Anterior cingulate cortex (tissue), 58 donors: Measurements from ENCODE around the gene MEOX1.

Experiments used
- DNase-seq, 58 donors: peaks; one replicate each; lab custom pipeline; 2025; lab: John Stamatoyannopoulos, UW

The MEOX1 gene

DNA sequence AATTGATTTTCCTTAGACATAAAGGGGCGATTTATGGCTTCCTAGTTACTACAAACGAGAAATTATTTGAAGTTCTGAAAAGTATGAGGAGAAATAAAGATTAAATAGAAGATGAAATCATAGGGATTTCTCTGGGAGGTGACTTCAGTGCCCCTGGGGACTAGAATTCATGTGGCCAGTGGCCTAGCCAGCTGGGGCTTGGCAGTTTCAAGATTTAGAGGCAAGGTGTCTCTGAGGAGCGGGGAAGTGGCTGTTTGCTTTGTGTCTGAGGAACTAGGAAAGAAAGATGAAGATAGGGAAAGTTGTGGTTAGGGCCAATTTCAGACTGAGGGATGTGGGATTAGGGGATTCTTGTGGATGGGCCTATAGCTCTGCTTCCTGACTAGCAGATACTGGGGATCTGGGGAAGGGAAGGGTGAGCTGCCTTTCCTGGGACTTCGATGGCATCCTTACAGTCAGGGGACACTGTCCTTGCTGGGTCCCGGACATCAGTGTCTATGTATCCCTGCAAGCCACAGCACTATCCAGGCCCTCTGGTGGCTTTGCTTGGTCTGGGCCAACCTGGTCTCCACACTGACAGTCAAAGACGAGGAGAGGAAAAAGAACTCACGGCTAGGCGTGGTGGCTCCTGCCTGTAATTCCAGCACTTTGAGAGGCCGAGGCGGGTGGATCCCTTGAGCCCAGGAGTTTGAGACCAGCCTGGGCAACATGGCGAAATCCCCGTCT is 22.4 kb upstream of the MEOX1 start:
- DNase-seq = no peak

DNA sequence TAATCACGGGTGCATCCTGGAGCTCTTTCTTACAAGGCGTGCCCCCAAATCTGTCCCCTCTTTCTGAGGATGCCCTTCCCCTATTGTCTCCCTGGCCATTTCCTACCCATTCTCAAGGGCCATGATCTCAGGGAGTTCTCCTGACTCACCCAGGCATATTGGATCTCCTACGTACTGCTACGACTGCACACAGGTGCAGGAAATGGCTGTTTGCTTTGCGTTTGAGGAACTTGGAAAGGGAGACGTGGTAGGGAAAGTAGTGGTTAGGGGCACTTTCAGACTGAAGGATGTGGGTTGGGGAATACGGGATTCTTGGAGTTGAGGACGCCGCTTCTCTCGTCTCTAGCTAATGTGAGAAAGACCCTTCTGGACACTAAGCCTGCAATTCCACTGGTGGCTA is 18.7 kb upstream of the MEOX1 start:
- DNase-seq = no peak

DNA sequence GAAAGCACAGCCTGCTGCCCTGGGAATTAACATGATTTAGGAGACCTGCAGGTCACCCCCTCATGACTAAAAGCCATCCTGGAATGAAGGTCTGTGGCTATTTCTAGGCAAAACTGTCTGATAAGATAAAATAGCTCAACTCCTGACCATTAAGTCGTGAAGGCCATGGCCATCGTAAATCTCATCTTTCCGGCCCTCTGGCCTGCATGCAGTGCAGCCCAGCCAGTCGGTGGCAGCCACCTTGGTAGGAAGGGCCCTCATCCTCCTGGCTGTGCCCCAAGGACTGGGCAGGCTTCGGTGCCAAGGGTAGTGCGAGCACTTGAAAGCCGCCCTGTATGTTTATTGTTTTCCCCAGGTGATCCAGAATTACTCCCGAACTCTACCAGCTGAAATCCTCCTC is 18.2 kb upstream of the MEOX1 start:
- no peak for DNase-seq

DNA sequence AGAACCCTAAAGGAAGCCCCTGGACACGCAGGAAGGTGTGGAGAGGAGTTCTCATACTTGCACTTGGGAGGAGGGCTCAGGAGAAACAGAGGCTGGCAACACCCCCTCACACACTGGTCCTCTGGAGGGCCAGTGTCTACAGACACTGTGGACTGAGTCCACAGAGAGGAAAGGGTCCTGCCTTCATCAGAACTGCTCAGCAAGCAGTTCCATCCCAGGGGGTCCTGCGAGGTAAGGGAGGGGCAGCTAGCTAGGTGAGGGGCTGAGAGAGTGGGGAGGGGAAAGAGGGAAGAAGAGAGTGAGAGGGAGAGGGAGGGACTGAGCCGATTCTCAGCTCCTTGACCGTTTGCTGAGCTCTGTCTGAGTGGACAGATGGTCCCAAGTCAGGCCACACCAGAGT is 17.7 kb upstream of the MEOX1 start:
- DNase-seq = no peak

GRCh38 chr17:43676471-43676870 is 14.7 kb upstream of the MEOX1 start:
- no peak for DNase-seq

DNA sequence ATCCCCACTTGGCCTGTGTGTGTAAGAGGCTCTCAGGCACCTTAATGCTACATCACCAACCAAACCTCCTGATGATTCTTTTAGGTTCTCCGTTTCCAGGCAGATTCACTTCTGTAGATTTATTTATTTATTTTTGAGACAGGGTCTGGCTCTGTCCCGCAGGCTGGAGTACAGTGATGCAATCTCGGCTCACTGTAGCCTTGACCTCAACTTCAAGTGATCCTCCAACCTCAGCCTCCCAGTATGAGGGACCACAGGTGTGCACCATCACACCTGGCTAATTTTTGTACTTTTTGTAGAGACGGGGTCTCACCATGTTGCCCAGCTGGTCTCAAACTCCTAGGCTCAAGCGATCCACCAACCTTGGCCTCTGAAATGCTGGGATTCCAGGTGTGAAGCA is 12.7 kb upstream of the MEOX1 start:
- DNase-seq = no peak

GRCh38 chr17:43673516-43674323 is 12.0 kb upstream of the MEOX1 start:
- peak in 49 of 58 donors; percentile 3 to 81 (median 26) for DNase-seq

DNA sequence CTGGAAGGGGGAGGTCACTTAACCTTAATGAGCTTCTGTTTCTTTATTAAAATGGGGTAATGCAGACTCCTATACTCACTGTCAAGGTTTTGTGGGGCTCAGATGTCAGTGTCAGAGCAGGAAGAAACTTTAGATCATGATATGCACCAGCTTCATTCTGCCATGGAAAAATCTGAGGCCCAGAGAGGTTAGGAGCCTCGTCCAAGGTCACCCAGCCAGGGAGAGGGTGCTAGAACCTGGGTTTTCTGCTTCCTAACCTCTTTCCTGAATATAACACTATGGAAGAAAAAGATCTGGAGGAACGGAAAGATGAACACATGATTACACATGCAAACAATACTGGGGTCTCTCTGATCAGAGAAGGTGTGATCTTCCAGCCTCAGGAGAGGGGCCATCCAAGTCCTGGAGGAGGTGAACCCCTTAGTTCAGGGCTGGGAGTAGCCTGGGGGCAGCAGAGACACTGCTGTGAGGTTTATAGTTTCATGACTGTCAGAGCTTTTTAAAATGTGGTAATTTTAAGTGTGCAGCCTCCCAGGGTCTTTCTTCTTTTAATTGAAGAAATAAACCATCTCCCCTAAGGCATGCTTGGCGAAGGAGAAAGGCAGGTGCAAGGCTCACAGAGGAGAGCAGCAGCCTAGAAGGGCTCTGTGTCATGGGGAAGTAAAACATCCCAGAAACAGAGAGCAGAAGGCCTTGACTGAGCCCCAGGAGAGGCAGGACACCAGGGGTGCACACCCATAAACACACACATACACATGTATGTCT is 10.2 kb upstream of the MEOX1 start:
- DNase-seq = no peak

DNA sequence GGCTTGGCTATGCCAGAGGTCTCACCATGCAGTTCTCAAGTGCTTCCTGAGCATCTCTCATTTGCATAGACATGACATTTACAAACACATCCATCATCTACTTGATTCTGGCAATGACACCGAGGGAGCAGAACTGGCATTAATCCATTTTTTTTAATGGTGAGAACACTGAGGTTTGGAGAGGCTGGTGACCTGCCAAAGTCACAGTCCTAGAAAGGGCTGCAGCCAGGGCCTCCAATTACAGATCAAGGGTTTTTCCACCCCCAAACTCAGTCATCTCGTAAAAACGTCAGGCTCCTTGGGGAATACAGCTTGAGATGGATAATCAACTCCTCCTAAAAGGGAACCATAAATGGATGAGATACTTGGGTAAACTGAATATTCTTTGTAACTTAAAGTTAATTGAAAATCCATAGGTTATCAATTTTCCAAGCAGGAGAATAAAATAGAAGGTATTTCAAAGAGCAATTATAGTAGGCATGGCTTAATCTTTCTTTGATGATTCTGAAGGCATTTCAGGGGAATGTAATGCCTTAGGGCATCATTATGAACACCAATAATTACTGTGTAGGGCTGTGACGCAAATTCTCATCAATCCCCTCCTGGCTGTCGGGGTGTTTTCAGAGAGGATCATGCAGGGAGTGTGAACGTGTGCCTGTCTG is 9.4 kb upstream of the MEOX1 start:
- peak in 10 of 58 donors; percentile 3 to 40 (median 15) for DNase-seq

DNA sequence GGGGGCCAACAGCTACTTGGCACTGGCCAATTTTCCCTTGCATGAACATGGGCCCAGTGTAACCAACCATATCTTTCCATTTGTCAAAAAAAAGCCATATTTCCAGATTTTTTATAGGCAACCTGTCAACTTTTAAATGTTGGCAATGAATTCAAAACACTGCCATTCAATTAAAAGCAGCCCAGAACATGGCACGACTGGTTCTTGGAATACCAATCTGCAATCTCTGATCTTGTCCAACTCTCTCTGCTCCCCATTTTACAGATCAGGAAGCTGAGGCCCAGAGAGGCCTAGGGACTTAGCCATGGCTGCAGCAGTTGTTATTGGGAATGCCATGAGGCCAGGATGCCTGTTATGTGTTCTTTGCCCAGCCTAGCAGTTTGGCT is 8.9 kb upstream of the MEOX1 start:
- no peak for DNase-seq

DNA sequence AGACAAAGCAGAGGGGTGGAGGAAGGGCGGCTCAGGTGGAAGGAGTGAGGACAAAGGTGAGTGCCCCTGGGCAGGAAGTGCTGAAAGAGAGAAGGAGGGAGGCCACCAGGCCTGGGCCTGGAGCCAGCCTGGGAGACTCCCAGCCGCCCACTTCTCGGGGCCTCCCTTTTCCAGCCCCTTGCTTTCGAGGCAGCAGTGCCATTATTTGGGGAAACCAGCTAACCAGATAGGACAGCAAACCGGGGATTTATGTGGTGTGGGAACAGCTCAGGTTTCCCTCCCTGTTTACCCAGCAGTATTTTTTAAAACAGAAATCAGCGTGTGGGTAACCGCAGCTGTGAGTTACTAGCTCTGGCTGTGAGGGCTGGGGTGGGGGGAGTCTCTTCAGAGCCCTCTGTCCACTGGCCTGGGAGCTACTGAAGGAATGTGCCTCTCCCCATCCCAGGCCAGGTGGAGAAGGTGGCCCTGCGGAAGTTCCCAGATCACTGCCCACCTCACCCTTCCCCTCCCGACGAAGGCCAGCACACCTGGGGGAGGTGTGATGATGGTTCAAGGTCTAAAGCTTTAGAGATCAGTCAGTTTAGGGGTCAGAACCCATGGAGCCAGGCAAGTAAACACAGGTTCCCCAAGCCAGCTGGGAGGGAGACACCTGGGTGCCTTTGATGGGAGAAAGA is 8.4 kb upstream of the MEOX1 start:
- no peak for DNase-seq

DNA sequence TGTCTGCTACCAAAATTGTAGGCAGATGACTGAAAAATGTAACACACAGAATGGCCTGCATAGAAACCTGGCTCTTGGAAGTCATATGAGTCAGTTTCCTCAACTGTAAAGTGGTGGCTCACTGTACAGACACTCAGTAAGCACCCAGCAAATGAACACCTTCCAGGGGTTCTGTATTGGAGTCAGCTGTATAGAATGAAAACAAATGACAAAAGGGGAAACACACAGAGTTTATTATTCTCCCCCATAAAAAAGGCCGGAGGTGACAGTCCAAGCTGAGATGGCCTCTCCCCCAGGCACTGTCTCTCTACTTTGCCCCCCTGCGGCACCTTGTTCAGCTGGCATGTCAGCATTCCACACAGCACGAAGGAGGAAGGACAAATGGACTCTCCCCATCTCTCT is 6.2 kb upstream of the MEOX1 start:
- DNase-seq = no peak

- no peak for DNase-seq
Observed at GRCh38 chr17:43667506-43667905, 5.8 kb upstream of the MEOX1 start.

GRCh38 chr17:43665937-43666236 is 4.2 kb upstream of the MEOX1 start:
- no peak for DNase-seq

GRCh38 chr17:43665084-43665936 is 3.6 kb upstream of the MEOX1 start:
- DNase-seq = no peak

- no peak for DNase-seq
Observed at GRCh38 chr17:43664096-43664495, 2.4 kb upstream of the MEOX1 start.

DNA sequence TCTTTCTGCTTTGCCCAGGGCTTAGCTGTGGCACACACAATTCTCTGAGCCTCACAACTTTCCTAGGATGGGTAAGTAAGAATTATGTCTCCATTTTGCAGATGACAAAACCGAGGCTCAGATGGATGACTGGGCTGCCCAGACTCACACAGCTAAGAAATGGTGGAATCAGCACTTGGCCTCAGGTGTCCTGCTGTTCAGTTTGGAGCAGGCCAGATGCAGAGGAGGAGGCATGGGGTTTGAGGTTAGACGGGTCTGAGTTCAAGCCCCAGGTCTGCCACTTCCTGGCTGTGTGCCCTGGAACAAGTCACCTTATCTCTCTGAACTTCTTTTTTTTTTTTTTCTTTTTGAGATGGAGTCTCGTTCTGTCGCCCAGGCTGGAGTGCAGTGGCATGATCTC is 1.7 kb upstream of the MEOX1 start:
- no peak for DNase-seq

DNA sequence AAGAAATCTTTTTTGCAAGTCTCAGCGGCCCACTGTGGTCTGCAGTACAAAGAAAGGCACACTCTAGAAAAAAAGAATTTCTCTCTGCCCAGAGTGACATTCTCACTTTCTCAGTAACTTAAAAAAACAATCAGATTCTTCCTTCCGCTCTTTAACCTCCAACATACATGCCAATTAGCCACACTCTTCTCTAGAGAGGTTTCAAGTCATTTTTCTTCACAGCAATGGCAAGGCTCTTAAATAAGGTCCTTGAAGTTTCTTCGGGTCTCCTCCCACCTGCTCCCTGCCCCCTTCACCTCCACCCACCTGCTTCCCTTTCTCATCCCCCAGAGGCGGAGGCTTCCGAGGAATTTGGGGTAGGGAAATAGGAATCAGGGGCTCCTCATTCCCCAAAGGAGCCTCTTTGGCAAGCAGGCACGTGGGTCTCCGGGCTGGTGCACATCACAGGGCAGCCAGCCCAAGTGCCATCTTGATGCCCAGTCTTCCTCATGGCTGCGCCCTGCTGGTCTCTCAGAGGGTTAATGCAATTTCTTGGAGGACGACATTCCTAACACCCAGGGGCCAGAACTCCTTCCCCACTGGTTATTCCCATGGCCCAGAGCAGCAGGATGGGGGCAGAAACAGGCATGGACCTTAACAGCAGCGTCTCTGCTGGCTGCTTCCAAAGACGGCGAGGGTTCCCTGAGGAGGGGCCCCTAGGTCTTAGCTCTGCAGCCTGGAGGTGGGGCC is 855 bp upstream of the MEOX1 start:
- DNase-seq = no peak
